ENCODE results near the gene FLT1. TPM values are rescaled to one million over a fixed set of nuclear protein-coding genes. Genes with fewer than 3 reads are reported as not detected.

The FLT1 gene
- polyA plus RNA-seq, 1 donor (not counting 4 experiments of a cell fraction or from before 2014, with no cell fraction given) = 0.01 TPM

GRCh38 chr13:28410096-28410495 lies 84.8 kb downstream of the FLT1 start:
- H3K36me3 ChIP-seq (ENCODE audit: control insufficient read depth in 2 of 2, extremely low read depth in 1 of 2, insufficient read depth in 2 of 2, low read length in 2 of 2) = no peaks in the 10 kb centered on the region
- no peak for FAIRE-seq

DNA sequence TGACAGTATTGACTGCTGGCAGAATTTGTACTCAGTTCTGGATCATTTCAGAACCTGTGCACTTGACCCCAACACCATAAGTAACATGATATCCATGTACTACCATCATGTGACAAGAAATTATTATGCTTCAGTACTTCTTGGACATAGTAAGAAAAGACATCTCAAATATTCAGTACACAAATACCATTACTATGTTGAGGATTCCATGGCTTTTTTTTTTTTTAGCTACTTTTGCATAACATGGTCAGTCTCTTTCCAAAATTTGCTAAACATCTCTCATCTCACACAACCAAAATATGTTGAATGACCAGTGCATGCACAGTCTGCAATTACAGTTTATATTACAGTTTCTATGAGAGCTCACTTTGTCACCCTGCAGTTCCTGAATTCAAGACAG lies 85.3 kb downstream of the FLT1 start:
- H3K36me3 ChIP-seq (ENCODE audit: control insufficient read depth in 2 of 2, extremely low read depth in 1 of 2, insufficient read depth in 2 of 2, low read length in 2 of 2) = no peaks in the 10 kb centered on the region
- no peaks in the 10 kb centered on the region for H4K20me1 ChIP-seq (ENCODE audit: control insufficient read depth, extremely low read depth, insufficient read depth, low read length)
- H3K4me2 ChIP-seq (ENCODE audit: control insufficient read depth, extremely low read depth, insufficient read depth, low read depth, low read length) = no peak overlapping the region
- dilution Hi-C loops (cut with MboI; ENCODE audit: extremely low pct_ligation_motif_present, low sequenced_read_pairs) = no loop called here
- no peaks in the 10 kb centered on the region for H3K27me3 ChIP-seq (ENCODE audit: control insufficient read depth, extremely low read depth, insufficient read depth, low read length)
- FAIRE-seq (no peak), DNase-seq (ENCODE audit: low read depth, low spot score) (no peak)
- H3K79me2 ChIP-seq (ENCODE audit: control insufficient read depth, insufficient read depth, low read length) = no peaks in the 10 kb centered on the region
- H3K27ac ChIP-seq (ENCODE audit: control insufficient read depth, insufficient read depth, low read length) = no peak overlapping the region
- H3K9me1 ChIP-seq (ENCODE audit: control insufficient read depth, extremely low read depth, insufficient read depth, low read length) = no peaks in the 10 kb centered on the region
- no peaks in the 10 kb centered on the region for H3K4me1 ChIP-seq (ENCODE audit: control insufficient read depth, extremely low read depth, insufficient read depth, low read length)
- no peaks in the 10 kb centered on the region for H3K9me3 ChIP-seq (ENCODE audit: control insufficient read depth, low read depth, low read length)
- H2AFZ ChIP-seq (ENCODE audit: control insufficient read depth, low read length) = no peak overlapping the region
- no peak overlapping the region for H3K4me3 ChIP-seq (ENCODE audit: control insufficient read depth in 2 of 3, extremely low read depth in 1 of 3, insufficient read depth in 2 of 3, low read depth in 1 of 3, low read length in 3 of 3)
- no peak overlapping the region for H3K9ac ChIP-seq (ENCODE audit: control insufficient read depth, extremely low read depth, insufficient read depth, low read length)
- TF ChIP-seq CTCF (optimal IDR thresholded peaks at IDR 0.05 in 1 of 3, IDR thresholded peaks at IDR 0.05 in 1 of 3, conservative IDR thresholded peaks at IDR 0.05 in 1 of 3; ENCODE audit: extremely low read depth in 1 of 3, insufficient read depth in 2 of 3, low read length in 3 of 3) (no peak), EZH2 (IDR thresholded peaks at IDR 0.05; ENCODE audit: low read length) (no peak)

More at GRCh38 chr13:28410096-28410495, 84.8 kb downstream of the FLT1 start:
- no peaks in the 10 kb centered on the region for H3K79me2 ChIP-seq (ENCODE audit: control insufficient read depth, insufficient read depth, low read length)
- H3K27me3 ChIP-seq (ENCODE audit: control insufficient read depth, extremely low read depth, insufficient read depth, low read length) = no peaks in the 10 kb centered on the region
- H2AFZ ChIP-seq (ENCODE audit: control insufficient read depth, low read length) = no peak overlapping the region
- H4K20me1 ChIP-seq (ENCODE audit: control insufficient read depth, extremely low read depth, insufficient read depth, low read length) = no peaks in the 10 kb centered on the region
- H3K27ac ChIP-seq (ENCODE audit: control insufficient read depth, insufficient read depth, low read length) = no peak overlapping the region
- H3K9me1 ChIP-seq (ENCODE audit: control insufficient read depth, extremely low read depth, insufficient read depth, low read length) = no peaks in the 10 kb centered on the region
- no peaks in the 10 kb centered on the region for H3K4me1 ChIP-seq (ENCODE audit: control insufficient read depth, extremely low read depth, insufficient read depth, low read length)
- dilution Hi-C loops (cut with MboI; ENCODE audit: extremely low pct_ligation_motif_present, low sequenced_read_pairs) = no loop called here
- TF ChIP-seq CTCF (optimal IDR thresholded peaks at IDR 0.05 in 1 of 3, IDR thresholded peaks at IDR 0.05 in 1 of 3, conservative IDR thresholded peaks at IDR 0.05 in 1 of 3; ENCODE audit: extremely low read depth in 1 of 3, insufficient read depth in 2 of 3, low read length in 3 of 3) = no peak
- TF ChIP-seq EZH2 (IDR thresholded peaks at IDR 0.05; ENCODE audit: low read length) = no peak
- no peak overlapping the region for H3K9ac ChIP-seq (ENCODE audit: control insufficient read depth, extremely low read depth, insufficient read depth, low read length)
- H3K9me3 ChIP-seq (ENCODE audit: control insufficient read depth, low read depth, low read length) = no peaks in the 10 kb centered on the region
- H3K4me2 ChIP-seq (ENCODE audit: control insufficient read depth, extremely low read depth, insufficient read depth, low read depth, low read length) = no peak overlapping the region
- DNase-seq (ENCODE audit: low read depth, low spot score) = no peak
- no peak overlapping the region for H3K4me3 ChIP-seq (ENCODE audit: control insufficient read depth in 2 of 3, extremely low read depth in 1 of 3, insufficient read depth in 2 of 3, low read depth in 1 of 3, low read length in 3 of 3)
